GM10266 (cell line): ENCODE results near the gene SAMD13.

Source experiments
- DNase-seq: peaks from one replicate; pipeline ENCODE4 v3.0.0; 2012; ENCODE audit errors: extremely low spot score
- TF ChIP-seq, protein P1 (sequence below): IDR thresholded peaks from 2 replicates; pipeline ENCODE4 v1.5.1; 2012; ENCODE audit warnings: mild to moderate bottlenecking, low read depth; ENCODE audit not compliant: control insufficient read depth, insufficient read depth; ENCODE audit errors: missing control alignments

Gene SAMD13

GRCh38 chr1:84363019-84363418 is 61.5 kb downstream of the SAMD13 start:
- no peak for DNase-seq
- TF ChIP-seq, protein P1, sequence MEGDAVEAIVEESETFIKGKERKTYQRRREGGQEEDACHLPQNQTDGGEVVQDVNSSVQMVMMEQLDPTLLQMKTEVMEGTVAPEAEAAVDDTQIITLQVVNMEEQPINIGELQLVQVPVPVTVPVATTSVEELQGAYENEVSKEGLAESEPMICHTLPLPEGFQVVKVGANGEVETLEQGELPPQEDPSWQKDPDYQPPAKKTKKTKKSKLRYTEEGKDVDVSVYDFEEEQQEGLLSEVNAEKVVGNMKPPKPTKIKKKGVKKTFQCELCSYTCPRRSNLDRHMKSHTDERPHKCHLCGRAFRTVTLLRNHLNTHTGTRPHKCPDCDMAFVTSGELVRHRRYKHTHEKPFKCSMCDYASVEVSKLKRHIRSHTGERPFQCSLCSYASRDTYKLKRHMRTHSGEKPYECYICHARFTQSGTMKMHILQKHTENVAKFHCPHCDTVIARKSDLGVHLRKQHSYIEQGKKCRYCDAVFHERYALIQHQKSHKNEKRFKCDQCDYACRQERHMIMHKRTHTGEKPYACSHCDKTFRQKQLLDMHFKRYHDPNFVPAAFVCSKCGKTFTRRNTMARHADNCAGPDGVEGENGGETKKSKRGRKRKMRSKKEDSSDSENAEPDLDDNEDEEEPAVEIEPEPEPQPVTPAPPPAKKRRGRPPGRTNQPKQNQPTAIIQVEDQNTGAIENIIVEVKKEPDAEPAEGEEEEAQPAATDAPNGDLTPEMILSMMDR, result no peak

- DNase-seq, result no peak
- TF ChIP-seq, protein P1, result no peak
These were observed 62.1 kb downstream of the SAMD13 start for GRCh38 chr1:84363622-84364021.

GRCh38 chr1:84365225-84366221 is 64.0 kb downstream of the SAMD13 start:
- TF ChIP-seq, protein P1, result no peak
- DNase-seq, result no peak

DNA sequence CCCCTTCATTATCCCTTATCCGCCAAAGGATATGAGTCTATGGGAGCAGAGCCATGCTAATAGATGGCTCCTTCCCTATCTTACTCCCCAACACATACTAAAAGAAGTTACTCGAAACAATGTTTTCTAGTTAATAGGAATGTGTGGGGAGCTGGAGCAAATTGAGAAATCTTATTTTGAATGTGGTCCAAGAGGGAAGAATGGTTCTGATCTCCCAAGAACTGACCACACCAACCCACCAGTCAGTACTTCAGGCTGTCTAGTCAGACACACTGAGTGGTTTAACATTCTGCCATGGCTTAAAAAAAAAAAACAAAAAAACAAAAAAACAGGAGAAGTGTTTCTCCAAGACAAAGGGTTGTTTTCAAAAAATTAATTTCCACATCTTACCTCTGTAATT is 65.3 kb downstream of the SAMD13 start:
- no peak for DNase-seq
- TF ChIP-seq, protein P1, result no peak

- DNase-seq, result no peak
- TF ChIP-seq, protein P1, result no peak
These were observed 65.7 kb downstream of the SAMD13 start for GRCh38 chr1:84367219-84367618.

GRCh38 chr1:84368441-84368840 is 66.9 kb downstream of the SAMD13 start:
- no peak for DNase-seq

DNA sequence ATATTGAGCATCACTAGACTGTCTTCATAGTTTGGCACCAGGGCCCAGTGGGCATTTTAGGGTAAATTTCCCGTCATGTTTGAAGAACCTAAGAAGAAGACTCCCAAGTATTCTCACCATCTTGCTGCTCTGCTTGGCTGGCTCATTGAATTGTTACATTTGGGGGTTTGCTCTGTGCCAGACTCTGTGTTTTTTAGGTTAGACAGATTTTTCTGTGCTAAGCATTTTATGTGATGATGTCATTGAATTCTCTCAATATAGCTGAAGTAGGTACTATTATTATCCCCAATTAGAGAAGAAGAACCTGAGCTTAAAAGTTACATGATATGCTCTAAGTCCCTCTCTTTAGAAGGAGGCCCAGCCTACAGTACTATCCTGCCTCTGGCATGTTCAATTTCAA is 68.8 kb downstream of the SAMD13 start:
- DNase-seq, result no peak
- TF ChIP-seq, protein P1, result no peak

More at GRCh38 chr1:84368441-84368840, 66.9 kb downstream of the SAMD13 start:
- TF ChIP-seq, protein P1, result no peak
